HG03342 (cell line): ENCODE measurements around the gene TCOF1.

Experiments
- ATAC-seq: cut with Tn5 transposase; IDR thresholded peaks from one replicate; pipeline ENCODE4 v1.9.1; 2021; ENCODE audit warnings: mild to moderate bottlenecking, moderate library complexity; ENCODE audit not compliant: unreplicated experiment

The TCOF1 gene

DNA sequence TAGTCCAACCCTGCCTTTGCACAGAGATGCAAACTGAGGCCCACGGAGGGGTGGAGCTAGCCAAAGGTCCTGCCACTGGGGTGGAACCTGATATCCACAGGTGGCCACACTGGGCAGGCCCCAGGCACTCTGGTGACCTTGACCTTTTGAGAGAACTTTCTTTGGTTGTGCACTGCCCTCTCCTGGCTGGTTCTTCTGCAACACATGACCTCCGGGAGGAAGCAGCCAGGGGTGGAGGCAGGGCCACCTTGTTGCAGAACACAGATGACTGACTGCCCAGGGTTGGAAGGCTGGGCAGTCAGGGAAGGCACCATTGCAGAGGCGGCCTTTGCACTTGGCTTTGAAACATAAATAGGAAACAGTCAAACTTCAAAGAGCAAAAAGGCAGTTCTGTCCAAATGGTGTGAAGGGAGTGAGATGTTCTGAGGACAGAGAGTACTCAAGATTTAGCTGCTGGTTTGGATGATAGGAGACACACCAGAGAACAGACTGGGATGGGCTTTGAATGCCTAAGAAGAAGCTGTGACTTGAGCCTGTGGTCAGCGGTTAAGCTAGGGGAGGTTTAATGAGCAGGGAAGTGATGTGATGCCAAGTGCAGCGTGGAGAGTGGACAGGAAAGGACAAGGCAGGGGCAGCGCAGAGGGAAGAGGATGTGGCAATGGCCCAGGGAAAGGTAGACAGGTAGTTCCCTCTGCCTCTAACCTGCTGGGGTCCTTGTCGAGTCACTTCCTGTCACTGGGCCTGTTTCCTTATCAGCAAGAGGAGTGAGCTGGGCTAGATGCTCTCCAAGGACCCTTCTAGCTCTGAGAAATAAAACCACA, 6.8 kb upstream of the TCOF1 start:
- peak; percentile 79 for ATAC-seq

DNA sequence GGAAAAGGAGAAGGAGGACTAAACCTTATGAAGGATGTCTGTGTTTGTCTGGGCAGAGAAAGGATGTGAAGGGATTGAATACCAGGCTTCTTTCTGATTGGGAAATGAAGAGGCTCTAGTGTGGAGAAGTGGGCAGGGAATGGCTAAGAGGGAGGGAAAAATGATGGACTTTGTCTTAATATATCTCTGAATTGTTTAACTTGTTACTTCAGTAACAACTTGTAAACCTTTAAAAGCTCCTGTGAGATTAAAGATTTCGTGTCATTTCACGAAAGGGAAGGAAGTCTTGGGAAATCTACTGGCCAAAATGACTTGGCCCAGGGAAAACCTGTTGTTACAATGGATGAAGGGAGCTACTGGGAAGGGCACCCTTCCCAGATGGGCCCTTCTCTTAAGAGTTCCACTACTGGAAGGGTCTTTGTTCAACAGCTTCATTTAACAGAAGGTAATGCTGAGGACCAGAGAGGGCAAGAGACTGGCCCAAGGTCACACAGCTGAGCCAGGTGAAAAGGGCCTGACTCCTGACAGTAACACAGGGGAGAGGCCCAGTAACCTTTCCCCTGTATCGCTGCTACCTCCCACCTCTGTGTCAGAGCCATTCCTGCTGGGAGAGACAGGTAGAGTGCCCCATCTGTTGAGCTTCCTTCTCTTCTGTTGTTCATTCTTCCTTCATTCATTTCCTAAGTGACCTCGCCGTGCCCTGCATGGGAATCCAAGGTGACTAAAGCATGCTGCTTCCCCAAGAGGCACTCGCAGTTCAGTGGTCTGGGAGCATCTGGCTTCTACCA, 5.1 kb upstream of the TCOF1 start:
- no peak for ATAC-seq

DNA sequence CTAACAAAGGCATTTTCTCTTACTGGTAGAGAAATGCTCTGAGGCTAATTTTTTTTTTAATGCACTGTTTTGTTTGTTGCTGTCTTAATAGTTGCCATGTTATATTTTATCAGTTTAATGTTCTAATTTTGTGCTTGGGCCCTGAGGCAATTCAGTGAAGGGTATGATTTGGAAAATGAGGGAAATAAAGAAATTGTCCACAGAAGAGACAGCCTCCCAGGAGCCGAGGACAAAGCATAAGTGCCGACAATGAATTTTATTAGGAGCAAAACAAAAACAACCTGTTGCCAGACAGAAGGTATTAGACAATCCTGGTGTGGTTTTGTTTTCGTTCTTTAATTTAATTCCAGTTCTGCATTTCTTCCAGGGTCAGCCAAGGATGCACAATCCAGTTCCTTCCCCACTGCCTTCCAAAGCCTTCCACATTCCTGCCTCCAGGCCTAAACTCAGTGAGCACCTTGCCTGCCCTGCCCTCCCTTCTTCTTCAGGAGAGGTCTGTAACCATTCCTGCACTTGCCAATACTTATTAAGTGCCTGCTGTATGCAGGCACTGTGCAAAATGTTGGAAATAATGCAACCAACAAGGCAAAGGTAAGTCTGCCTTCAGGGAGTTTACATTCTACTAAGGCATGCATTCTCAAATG, 4.3 kb upstream of the TCOF1 start:
- no peak for ATAC-seq

DNA sequence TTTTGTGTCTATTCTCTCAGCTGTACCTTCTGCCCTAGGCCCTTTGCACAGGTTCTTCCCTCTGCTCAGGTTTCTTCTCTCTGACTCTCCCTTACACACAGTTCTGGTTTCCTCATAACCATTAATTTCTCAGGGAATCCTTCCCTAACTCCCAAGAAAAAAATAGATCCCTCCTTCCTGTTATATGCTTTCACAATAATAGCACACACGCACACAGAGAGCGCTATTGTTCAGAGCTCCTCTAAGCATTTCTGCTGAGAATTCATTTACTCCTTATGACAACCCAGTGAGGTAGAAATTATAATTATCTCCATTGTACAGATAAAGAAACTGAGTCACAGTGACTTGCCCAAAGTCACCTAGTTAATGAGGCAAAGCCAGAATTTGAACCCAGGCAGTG, 1.7 kb upstream of the TCOF1 start:
- no peak for ATAC-seq

- ATAC-seq: no peak
These were observed 762 bp upstream of the TCOF1 start for GRCh38 chr5:150356575-150357294.

- no peak for ATAC-seq
These were observed 981 bp downstream of the TCOF1 start for GRCh38 chr5:150358261-150359095.

DNA sequence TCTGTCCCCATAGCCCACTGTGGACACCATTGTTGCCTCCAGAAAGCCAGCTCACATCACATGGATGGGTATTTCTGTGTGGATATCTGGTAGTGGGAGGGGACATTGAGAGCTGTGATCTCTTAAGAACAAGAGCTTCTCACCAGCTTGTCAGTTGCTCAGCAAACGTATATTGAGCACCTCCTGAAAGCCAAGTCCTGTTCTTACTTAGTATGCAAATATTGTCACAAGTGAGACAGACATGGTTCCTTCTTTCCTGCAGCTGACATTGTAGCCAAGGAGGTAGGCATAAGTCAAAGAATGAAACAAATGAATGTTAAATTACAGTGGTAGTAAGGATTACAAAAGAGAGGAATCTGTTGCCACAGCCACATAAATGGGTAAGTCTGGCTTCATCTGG, 3.8 kb downstream of the TCOF1 start:
- peak; percentile 30 for ATAC-seq

DNA sequence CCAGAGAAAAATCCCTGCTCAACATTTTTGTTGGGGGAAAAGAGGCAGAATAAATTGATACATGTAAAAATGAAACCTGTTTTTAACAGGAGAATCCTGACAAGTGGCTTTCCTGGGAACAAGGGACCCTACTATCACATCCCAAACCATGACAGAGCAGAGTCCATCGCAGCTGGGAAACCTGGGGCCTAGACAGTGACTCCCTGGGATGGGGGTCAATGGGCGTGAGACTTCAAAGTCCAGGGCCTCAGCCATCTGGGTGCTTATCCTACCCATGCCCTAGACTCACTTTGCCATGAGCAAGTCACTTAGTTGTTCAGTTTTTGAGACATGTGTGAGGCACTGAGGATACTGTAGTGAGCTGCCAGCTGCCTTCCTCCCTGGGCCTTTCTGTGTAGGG, 5.7 kb downstream of the TCOF1 start:
- ATAC-seq: no peak

DNA sequence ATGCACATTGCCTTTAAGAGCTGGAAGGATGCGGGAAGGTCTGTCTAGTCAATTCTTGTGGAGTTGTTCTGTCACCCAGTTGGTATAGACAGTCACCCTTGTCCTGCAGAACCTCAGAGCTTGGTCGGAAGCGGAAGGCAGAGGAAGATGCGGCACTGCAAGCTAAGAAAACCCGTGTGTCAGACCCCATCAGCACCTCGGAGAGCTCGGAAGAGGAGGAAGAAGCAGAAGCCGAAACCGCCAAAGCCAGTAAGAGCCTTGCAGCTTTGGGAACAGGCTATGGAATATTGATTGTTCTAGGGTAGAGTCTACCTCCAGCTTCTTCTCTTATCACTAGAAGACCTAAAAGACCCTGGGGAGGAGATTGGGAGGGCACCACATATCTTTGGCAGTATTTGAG, 6.5 kb downstream of the TCOF1 start:
- no peak for ATAC-seq

- ATAC-seq: no peak
These were observed 11.0 kb downstream of the TCOF1 start for GRCh38 chr5:150368526-150368925.

GRCh38 chr5:150372639-150373038, 15.1 kb downstream of the TCOF1 start:
- no peak for ATAC-seq

GRCh38 chr5:150374651-150375050, 17.2 kb downstream of the TCOF1 start:
- no peak for ATAC-seq

DNA sequence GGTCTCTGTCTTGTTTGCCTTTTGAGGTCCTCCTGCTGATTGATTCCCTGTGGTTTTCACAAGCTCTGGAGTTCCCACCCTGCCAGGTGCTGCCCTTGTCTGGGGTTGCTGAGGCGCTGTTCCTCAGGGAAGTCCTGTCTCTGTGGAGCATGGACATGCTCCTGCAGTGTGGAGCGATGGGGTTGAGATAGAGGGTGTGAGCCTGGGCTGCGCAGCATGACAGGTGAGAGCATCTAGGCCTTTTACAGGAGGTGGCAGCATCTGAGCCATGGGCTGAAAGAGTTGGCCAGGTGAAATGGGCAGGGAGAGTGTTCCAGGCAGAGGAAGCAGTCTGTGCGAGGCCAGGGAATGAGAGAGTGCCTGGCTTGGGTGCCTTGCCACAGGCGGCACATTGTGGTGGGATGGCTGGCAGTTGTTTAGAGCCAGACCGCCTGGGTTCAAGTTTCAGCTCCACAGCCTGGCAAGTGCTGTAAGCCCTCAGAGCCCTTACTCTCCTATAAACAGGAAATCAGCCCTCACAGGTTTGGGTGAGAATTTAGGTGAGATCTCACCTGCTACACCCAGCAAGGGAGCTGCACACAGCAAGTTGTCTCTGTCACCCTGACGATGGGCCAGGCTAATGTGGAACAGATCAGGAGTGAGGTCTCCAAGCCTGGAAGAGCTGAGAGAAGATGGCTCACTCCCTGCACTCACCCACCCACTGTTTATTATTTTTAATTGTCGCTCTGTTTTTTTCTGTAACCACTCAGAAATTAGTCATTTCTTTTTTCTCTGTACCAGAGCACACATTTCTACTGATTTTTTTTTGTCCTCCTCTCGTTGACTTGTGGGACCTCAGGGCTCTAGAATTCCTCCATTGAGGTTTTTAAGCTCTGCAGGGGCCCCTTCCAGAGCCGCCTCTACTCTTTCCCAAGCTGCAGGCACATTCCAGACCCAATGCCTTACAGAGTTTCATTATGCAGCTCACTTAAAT, 19.6 kb downstream of the TCOF1 start:
- no peak for ATAC-seq

DNA sequence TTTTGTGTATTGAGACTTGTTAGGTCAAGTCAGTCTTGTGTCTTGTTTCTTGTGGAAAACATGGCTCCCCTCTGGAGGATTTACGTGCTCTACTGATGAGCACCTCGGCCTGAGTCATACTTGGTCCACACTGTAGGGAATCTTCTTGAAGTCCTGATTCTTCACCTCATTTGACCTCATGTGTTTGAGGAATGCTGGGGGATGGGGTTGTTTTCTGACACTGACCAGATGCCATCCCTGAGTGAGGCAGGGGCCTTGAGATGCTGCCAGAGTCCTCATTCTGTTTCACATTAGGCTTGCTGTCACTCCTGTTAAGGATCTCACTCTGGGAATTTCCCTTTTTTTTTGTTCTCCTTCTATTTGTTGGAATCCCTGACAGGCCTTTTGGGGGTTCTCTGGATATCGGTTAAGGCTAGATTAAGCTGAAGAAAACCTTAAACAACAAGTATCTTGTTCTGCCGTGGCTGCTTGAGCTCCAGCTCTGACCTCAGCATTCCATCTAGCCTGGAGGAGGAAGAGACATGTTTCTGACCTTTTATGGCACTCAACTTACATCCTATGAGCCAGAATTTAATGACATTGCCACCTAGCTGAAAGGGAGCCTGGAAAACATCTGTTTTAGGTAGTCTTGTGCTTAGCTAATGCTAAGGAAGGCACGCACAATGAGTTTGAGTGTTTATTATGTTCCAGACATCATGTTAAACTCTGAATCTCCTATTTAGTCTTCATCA, 20.6 kb downstream of the TCOF1 start:
- ATAC-seq: no peak

DNA sequence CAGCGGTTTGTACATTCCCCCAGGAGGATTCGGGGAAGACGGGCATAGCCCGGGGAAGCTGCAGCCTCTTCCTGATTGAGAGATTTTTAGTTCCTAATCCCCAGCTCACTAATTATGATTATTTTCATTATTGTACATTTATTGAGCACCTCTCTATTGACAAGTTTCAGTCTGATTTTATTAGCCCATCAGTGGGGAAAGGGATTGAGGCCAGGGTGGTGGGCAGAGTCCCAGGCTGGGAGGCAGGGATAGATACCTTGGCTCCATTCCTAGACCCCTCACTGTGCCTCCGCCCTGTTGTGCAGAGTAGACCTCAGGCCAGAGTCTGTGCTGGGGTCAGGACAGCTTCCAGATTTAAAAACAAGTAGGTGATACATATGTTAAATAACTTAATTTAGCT, 27.2 kb downstream of the TCOF1 start:
- ATAC-seq: no peak

DNA sequence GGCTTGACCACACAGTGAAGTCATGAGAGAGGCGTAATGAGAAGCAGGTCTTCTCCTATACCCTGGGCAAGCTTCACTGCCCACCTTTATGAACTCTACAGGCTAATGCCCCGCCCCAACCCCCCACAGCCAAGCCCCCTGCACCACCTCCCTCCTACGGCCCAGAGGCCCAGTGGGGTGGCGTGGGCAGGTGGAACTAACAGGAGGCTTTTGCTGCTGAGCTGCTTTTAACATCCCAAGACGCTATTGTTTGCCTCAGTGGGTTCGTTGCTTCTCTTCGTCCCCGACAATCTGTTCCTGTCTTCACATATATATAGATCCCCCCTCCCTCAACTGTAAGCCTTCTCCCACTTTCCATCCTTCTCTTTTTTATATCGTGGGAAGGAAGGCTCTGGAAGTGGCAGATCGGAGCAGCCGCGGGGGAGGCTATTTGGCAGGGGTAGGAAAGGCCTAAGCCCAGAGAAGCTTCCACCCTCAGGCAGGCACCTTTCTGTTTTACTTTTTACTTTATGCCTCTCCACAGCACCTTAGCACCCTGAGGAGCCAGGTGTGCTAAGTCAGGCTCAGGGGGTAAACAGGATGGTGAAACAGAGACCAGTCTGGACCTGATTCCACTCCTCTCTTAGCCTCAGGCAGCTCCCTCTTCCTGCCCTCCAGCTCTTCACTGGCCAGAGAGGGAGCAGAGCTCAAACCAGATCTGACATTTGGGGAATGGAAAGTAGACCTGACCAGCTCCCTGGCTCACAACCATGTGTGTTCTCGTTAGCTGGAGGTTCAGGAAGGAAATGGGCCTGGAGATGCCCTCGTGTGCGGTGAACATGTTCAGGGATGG, 28.7 kb downstream of the TCOF1 start:
- ATAC-seq: no peak

GRCh38 chr5:150389531-150390266, 32.2 kb downstream of the TCOF1 start:
- no peak for ATAC-seq
